HG02763 (cell line): Measurements from ENCODE around the gene HSD11B2.

Source experiments
- ATAC-seq: cut with Tn5 transposase; IDR thresholded peaks from one replicate; pipeline ENCODE4 v1.9.1; 2021; ENCODE audit warnings: mild to moderate bottlenecking, moderate library complexity; ENCODE audit not compliant: unreplicated experiment

HSD11B2 gene

GRCh38 chr16:67396159-67397035 lies 34.5 kb upstream of the HSD11B2 start:
- no peak for ATAC-seq

DNA sequence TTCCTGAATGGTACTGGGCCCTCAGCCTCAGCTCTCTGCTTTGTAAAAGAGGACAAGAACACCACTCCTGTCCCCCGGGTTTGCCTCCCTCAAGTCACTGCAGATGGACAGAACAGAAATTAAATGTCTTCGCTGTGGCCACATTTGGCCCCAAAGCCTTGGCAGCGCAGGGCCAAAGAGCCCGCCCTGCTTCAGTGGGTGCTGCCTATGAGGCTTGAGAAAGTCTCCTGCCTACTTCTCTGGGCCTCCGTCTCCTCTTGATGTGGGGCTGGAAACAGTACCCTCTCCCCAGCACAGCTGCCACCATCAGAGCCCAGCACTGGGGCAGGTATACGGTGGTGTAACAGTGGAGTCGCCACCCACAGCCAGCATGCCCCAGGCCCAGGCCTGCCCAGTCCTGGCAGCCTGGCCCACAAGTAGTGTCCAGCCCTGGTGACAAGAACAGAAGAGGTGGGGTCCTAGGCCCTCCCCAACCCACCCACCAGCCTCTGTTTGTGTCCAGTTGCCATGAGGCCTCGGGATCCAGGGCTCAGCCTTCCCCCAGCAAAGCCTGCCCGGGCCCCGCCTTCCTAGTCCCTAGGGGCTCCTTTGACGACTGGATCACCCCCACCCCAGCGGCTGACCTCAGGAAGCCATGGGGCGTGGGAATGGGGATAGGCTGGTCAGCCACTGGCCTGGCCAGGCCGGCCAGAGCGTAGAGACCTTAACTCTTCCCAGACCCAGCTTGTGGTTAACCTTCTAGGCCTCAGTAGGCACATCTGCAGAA lies 33.7 kb upstream of the HSD11B2 start:
- no peak for ATAC-seq

- no peak for ATAC-seq
Observed at GRCh38 chr16:67397812-67398545, 32.9 kb upstream of the HSD11B2 start.

DNA sequence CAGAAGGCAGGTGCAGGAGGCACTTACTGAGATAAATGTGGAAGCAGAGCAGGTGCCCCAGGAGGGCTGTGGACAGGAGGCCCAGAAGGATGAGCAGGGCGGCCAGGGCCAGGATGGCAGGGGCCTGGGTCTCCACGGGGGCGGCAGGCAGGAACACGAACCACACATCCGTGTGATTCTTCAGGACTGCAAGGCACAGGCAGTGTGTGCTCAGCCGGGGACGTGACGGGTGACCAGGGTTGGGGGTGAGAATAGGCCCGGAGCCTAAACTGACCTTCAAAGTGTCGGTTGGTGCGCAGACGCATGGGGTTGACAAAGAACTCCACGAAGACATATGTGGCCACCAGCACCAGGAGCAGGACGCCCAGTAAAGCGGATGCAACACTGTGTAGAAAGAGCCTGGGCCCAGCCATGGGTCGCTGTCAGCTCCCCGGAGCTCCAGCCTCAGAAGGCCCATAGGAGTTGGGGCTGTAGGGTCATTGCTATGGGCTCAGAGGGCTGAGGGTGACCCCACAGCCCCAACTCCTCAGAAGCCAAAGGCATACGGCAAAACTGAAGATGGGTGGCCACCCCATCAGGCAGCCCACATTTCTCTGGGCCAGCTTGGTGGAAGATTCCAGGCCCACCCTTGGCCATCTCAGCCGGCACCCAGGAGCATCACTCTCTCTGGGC lies 32.2 kb upstream of the HSD11B2 start:
- ATAC-seq, result no peak

- no peak for ATAC-seq
Observed at GRCh38 chr16:67399218-67399733, 31.6 kb upstream of the HSD11B2 start.

DNA sequence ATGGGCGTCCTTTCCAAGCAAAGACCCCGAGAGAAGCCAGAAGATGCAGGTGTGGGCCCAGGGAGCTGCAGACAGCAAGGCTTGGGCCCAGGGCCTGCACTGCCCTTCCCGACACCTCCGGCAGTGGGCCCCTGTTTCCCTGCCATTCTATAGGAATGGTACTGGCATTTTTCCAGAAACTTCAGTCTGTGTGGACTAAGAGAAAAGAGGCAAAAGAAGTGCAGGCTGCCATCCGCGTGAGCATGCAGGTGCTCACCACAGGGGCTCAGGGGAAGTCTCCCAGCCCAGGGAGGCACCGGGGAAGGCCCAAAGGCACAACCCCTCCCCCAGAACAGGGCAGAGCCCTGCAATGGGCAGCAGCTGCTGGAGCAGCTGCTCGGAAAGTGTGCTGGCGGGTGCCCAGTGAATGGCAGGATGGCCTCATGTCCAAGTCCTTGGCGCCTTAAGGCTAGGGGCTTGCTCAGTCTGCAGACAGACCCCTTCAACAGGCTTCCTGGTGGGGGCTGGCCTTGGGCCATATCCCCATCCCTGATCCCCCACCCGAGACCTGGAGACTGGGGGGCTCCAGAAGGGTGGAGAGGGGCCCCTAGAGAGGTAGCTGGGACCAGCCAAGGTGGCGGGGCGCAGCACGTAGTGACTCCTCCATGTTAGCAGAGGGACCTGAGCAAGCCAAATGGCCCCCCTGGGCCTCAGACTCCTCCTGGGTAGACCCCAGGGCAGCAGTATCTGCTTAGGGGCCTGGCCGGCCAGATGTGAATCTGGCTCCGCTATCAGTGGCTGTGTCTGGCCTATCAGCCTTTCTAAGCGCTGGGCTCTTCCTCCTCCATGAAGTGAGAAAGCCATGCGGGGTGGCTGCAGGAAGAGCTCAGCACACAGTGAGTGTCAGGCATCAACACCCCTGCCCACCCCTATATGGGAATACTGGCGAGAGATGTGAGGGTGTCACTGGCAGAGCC lies 30.9 kb upstream of the HSD11B2 start:
- no peak for ATAC-seq

DNA sequence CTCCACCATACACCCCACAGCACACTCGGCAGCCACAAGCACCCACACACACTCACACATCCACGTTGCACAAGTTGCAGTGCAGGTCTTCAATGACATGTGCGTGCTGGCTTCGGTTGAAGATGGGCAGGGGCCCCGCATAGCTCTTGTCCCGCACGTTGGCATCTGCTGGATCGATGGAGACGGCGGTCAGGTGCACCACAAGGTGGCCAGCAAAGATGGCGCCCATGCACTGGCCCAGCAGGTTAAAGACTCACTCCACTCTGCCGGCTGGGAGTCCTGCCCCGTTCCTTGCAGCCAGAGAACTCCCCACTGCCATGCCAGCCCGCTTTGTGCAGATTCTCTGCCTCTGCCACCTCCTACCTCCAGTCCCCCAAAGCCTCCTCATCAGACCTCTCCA lies 30.0 kb upstream of the HSD11B2 start:
- no peak for ATAC-seq

DNA sequence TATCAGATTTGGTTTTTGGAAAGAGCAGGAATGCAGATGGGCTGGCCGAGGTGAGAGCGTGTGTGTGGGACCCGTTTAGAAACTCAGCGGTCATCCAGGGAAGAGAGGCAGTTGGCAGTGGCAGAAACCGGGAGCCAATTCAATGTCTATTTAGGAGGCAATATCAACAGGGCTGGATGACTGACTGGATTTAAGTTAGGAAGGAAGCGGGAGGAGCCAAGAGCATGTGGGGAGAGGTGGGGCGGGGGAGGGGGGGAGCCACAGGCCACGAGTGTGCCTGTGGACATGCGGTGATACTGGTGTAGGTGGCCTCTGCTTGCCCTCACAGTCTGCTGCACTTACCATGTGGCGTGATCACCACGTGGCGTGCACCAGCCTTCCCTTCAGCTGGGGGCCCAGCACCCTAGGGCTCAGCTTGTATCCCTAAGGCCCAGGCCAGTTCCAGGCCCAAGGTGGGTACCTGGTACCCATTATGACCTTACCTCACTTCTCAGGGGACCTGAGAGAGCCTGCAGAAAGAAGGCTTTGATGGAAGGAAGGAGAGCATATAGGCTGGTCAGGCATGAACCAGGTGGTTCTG lies 26.9 kb upstream of the HSD11B2 start:
- no peak for ATAC-seq

DNA sequence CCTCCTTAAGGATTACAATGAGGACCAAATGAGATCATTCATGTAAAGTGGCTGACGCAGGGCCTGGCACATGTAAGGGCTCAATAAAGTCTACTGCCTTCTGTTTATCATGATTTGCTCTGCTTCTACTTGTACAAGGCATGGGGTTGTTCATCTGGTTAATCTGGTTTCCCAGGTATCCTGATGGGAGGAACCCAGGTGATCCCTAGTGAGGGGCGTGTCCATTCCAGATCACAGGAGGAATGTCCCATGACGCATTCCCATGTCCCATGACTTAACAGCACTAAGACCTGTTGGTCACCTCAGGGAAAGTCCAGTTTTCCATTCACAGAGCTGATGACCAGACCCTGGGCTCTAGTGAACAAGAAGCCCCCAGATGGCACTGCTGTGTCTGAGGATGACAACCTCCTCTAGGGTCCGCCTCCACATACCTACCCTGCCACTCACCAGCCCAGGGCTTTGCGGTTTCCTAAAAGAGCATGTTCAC lies 26.1 kb upstream of the HSD11B2 start:
- no peak for ATAC-seq

DNA sequence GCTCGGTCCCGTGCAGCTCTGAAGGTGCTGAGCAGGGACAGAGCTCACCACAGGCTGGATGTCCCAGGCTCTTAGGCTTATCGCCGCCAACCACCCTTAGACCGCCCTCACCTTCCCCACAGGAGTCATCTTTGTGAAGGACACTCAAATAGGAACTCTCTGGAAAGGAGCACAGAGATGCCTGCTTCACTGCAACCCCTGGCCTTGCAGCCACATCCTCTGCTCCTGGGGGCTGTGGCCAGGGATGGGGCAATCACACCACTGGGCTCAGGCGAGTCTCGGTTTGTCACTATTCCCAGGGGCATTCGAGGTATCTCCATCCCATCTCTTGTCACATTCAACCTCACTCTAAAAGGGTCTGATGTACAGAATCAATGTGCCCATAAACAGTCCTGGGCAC lies 25.6 kb upstream of the HSD11B2 start:
- ATAC-seq, result no peak

GRCh38 chr16:67406111-67406971 lies 24.6 kb upstream of the HSD11B2 start:
- ATAC-seq, result no peak

DNA sequence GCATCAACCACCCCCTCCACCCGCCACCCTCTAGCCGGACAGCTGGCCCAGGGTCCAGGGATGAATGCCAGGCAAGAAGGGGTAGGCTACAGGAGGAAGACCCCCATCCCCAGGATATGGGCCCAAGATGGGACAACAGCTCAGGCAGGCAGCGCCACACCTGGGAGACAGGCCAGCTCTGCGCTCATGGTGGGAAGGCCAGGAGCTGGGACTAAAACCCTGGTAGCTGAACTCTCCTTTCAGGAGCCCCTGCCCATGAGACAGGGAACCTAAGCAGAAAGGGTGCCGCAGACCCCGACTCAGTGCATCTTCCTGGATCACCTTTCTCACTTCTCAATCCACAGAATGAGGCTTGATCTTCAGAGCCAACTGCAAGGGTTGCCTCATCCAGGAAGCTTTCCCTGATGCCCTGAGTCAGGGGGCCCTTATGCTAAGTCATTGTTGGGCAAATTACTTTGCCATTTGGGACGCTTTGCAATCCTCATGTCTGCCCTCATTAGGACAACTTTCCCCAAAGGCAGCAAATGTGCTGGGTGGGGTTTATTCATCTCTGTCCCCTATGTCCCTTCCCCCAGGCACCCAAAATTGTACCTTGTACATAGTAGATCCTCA lies 23.6 kb upstream of the HSD11B2 start:
- ATAC-seq, result no peak

DNA sequence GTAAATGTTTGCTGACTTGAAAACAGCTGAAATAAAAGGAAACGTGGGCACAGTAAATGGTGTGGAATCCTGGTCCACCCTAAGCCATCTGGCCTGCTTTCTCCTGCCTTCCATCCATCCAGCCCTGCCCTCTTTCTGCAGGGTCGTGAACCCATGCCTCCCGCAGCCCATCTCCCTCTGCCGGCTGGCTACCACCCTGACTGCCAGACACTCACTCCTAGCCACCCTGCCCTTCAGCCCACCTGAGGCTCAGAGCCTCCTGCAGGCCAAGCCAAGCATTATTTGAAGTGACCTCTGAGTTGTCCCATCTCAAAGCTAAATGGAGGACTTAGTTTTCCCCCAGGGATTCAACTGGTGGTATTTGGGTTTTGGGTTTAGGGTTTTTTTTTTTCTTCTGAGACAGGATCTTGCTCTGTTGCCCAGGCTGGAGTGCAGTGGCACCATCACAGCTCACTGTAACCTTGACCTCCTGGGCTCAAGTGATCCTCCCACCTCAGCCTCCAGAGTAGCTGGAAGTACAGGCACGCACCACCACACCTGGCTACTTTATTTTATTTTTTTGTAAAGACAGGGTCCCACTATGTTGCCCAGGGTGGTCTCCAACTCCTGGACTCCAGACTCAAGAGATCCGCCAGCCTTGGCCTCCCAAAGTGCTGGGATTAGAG lies 23.0 kb upstream of the HSD11B2 start:
- no peak for ATAC-seq

GRCh38 chr16:67409631-67410030 lies 21.3 kb upstream of the HSD11B2 start:
- ATAC-seq, result no peak

DNA sequence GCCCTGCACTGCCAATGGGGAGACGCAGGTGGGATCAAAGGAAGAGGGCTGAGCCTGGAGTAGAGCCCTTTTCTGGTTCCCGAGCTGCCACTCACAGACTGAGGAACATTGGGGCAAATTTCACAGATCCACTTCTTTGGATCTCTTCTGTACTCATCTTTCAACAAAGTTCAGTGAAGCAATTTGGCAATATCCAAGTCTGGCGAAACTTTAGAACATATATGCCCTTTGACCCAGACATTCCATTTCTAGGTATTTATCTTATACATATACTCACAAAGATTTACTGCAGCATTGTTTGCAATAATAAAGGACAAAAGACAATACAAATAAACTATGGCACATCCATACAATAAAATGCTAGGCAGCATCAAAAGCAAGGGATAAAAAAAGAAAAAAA lies 19.6 kb upstream of the HSD11B2 start:
- ATAC-seq, result no peak

DNA sequence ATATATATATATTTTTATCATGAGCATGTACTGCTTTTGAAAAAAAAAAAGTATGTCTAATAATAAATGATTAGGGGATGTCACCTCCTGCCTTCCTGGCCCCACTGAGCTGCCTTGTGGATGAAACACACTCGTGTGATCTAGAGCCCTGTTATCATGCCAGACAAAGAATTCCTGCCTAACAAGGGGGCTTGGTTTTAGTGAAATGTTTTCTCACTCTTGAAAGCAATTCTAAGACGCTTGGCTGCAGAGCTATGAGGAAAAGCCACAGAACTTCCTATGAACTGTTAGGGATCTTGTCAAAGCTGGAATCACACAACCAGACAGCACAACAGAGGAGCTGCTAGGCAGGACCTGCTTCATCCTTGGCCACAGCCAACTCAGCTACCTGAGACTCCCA lies 18.6 kb upstream of the HSD11B2 start:
- no peak for ATAC-seq
